Measurements from ENCODE around the gene ZNF302. TPM values are rescaled to one million over a fixed set of nuclear protein-coding genes. Genes with fewer than 3 reads are reported as not detected.

The ZNF302 gene
- total RNA-seq, 1 donor from 2014 or later = 38.8 TPM

- Mint-ChIP-seq H3K27ac (ENCODE audit: unreplicated experiment) (no peak overlapping the region), H3K4me1 (ENCODE audit: low read depth, unreplicated experiment) (no peaks in the 10 kb centered on the region), H3K4me3 (ENCODE audit: unreplicated experiment) (no peak overlapping the region), H3K27me3 (ENCODE audit: unreplicated experiment) (no peaks in the 10 kb centered on the region), H3K36me3 (ENCODE audit: unreplicated experiment) (peaks cover 36% of the 10 kb centered on the region), H3K9me3 (ENCODE audit: unreplicated experiment) (peaks cover 10% of the 10 kb centered on the region)
- no peak for TF ChIP-seq CTCF (IDR thresholded peaks at IDR 0.05; ENCODE audit: partially characterized antibody, unreplicated experiment)
- DNase-seq = no peak
Observed at GRCh38 chr19:34688592-34688991, 11.1 kb downstream of the ZNF302 start.

GRCh38 chr19:34690372-34690771 lies 12.9 kb downstream of the ZNF302 start:
- H3K9me3 Mint-ChIP-seq (ENCODE audit: unreplicated experiment) = peaks cover 5% of the 10 kb centered on the region
- H3K4me1 Mint-ChIP-seq (ENCODE audit: low read depth, unreplicated experiment) = no peaks in the 10 kb centered on the region
- peaks cover 22% of the 10 kb centered on the region for H3K36me3 Mint-ChIP-seq (ENCODE audit: unreplicated experiment)
- DNase-seq = no peak
- no peaks in the 10 kb centered on the region for H3K27me3 Mint-ChIP-seq (ENCODE audit: unreplicated experiment)
- H3K4me3 Mint-ChIP-seq (ENCODE audit: unreplicated experiment) = no peak overlapping the region
- no peak overlapping the region for H3K27ac Mint-ChIP-seq (ENCODE audit: unreplicated experiment)
- no peak for TF ChIP-seq CTCF (IDR thresholded peaks at IDR 0.05; ENCODE audit: partially characterized antibody, unreplicated experiment)

- Mint-ChIP-seq H3K9me3 (ENCODE audit: unreplicated experiment) (peaks cover 5% of the 10 kb centered on the region), H3K36me3 (ENCODE audit: unreplicated experiment) (no peaks in the 10 kb centered on the region), H3K4me3 (ENCODE audit: unreplicated experiment) (no peak overlapping the region), H3K4me1 (ENCODE audit: low read depth, unreplicated experiment) (no peaks in the 10 kb centered on the region), H3K27me3 (ENCODE audit: unreplicated experiment) (no peaks in the 10 kb centered on the region), H3K27ac (ENCODE audit: unreplicated experiment) (no peak overlapping the region)
- no peak for TF ChIP-seq CTCF (IDR thresholded peaks at IDR 0.05; ENCODE audit: partially characterized antibody, unreplicated experiment)
- DNase-seq = no peak
Observed at GRCh38 chr19:34692549-34692948, 15.1 kb downstream of the ZNF302 start.

GRCh38 chr19:34707661-34708060 lies 30.2 kb downstream of the ZNF302 start:
- no peaks in the 10 kb centered on the region for H3K27me3 Mint-ChIP-seq (ENCODE audit: unreplicated experiment)

GRCh38 chr19:34711890-34712289 lies 34.4 kb downstream of the ZNF302 start:
- H3K27me3 Mint-ChIP-seq (ENCODE audit: unreplicated experiment) = no peaks in the 10 kb centered on the region
- no peak overlapping the region for H3K27ac Mint-ChIP-seq (ENCODE audit: unreplicated experiment)
- no peak for TF ChIP-seq CTCF (IDR thresholded peaks at IDR 0.05; ENCODE audit: partially characterized antibody, unreplicated experiment)
- H3K9me3 Mint-ChIP-seq (ENCODE audit: unreplicated experiment) = peaks cover 15% of the 10 kb centered on the region
- DNase-seq = no peak
- H3K4me1 Mint-ChIP-seq (ENCODE audit: low read depth, unreplicated experiment) = no peaks in the 10 kb centered on the region
- H3K36me3 Mint-ChIP-seq (ENCODE audit: unreplicated experiment) = peaks cover 6% of the 10 kb centered on the region
- H3K4me3 Mint-ChIP-seq (ENCODE audit: unreplicated experiment) = no peak overlapping the region

More at GRCh38 chr19:34707661-34708060, 30.2 kb downstream of the ZNF302 start:
- peaks cover 4% of the 10 kb centered on the region for H3K9me3 Mint-ChIP-seq (ENCODE audit: unreplicated experiment)
- H3K4me3 Mint-ChIP-seq (ENCODE audit: unreplicated experiment) = no peak overlapping the region
- H3K36me3 Mint-ChIP-seq (ENCODE audit: unreplicated experiment) = peaks cover 5% of the 10 kb centered on the region
- H3K27ac Mint-ChIP-seq (ENCODE audit: unreplicated experiment) = no peak overlapping the region
- no peak for TF ChIP-seq CTCF (IDR thresholded peaks at IDR 0.05; ENCODE audit: partially characterized antibody, unreplicated experiment)
- H3K4me1 Mint-ChIP-seq (ENCODE audit: low read depth, unreplicated experiment) = no peaks in the 10 kb centered on the region
- no peak for DNase-seq

Measured in glutamatergic neuron (in vitro differentiated cells).